GM12878 (cell line): ENCODE data around the gene SMARCD2.
"Not testable (repeated sequence)": the region's sequence is repeated elsewhere in the genome, so short reads cannot be mapped to it uniquely, and the experiment has no call there.

Source experiments
- DPF2 ChIP-seq: fragments of 450-650 bp; IDR thresholded peaks from 2 replicates; pipeline ENCODE4 v1.6.1; 2017; ENCODE audit warnings: mild to moderate bottlenecking
- EZH2 ChIP-seq: IDR thresholded peaks from 2 replicates; pipeline ENCODE4 v1.6.1; 2012; ENCODE audit warnings: low read depth, mild to moderate bottlenecking, control low read depth, inconsistent platforms, low read length, borderline replicate concordance; ENCODE audit not compliant: control insufficient read depth
- MTA3 ChIP-seq: IDR thresholded peaks from 2 replicates; pipeline ENCODE4 v1.6.1; 2012; ENCODE audit warnings: low read length, inconsistent platforms, borderline replicate concordance
- POLR2A ChIP-seq: IDR thresholded peaks from 2 replicates; pipeline ENCODE4 v1.6.1; 2011; ENCODE audit warnings: low read depth, mild to moderate bottlenecking, low read length
- POLR2AphosphoS5 ChIP-seq: IDR thresholded peaks from 2 replicates; pipeline ENCODE4 v1.6.1; 2011; ENCODE audit warnings: mild to moderate bottlenecking, low read length, inconsistent platforms
- RBBP5 ChIP-seq: fragments of 200-600 bp; sonication (generic); conservative IDR thresholded peaks from 2 replicates; pipeline ENCODE4 v1.6.1; 2016
- SIN3A ChIP-seq: IDR thresholded peaks from 2 replicates; pipeline ENCODE4 v1.6.1; 2012; ENCODE audit warnings: low read depth, low read length, improper control_type of control experiment
- YBX1 ChIP-seq: fragments of 450-650 bp; IDR thresholded peaks from 2 replicates; pipeline ENCODE4 v1.6.1; 2016; ENCODE audit warnings: antibody characterized with exemption
- ZBTB33 ChIP-seq: fragments of 450-650 bp; IDR thresholded peaks from 2 replicates; pipeline ENCODE4 v1.6.1; 2017; ENCODE audit warnings: mild to moderate bottlenecking
- TF ChIP-seq, protein P1 (sequence below), 3 experiments: IDR thresholded peaks in 2 of 3; conservative IDR thresholded peaks in 1 of 3; 2 replicates each; pipeline ENCODE4 v1.5.1; 2011; ENCODE audit warnings: low read depth in 3 of 3, low read length in 3 of 3, mild to moderate bottlenecking in 3 of 3, control low read depth in 2 of 3, moderate library complexity in 2 of 3, inconsistent platforms in 1 of 3, mixed read lengths in 1 of 3; ENCODE audit not compliant: control insufficient read depth in 2 of 3, insufficient read depth in 1 of 3; ENCODE audit errors: extremely low read depth in 1 of 3
- TF ChIP-seq, protein P2 (sequence below): fragments of 450-650 bp; IDR thresholded peaks from 2 replicates; pipeline ENCODE4 v1.6.1; 2016; ENCODE audit warnings: mild to moderate bottlenecking
- TF ChIP-seq, protein P3 (sequence below): IDR thresholded peaks from 2 replicates; pipeline ENCODE4 v1.6.1; 2012; ENCODE audit warnings: mild to moderate bottlenecking, low read depth, low read length

- not testable (repeated sequence) for TF ChIP-seq POLR2A, ZBTB33, YBX1, RBBP5, SIN3A, DPF2, POLR2AphosphoS5, EZH2, MTA3
- TF ChIP-seq, protein P1, sequence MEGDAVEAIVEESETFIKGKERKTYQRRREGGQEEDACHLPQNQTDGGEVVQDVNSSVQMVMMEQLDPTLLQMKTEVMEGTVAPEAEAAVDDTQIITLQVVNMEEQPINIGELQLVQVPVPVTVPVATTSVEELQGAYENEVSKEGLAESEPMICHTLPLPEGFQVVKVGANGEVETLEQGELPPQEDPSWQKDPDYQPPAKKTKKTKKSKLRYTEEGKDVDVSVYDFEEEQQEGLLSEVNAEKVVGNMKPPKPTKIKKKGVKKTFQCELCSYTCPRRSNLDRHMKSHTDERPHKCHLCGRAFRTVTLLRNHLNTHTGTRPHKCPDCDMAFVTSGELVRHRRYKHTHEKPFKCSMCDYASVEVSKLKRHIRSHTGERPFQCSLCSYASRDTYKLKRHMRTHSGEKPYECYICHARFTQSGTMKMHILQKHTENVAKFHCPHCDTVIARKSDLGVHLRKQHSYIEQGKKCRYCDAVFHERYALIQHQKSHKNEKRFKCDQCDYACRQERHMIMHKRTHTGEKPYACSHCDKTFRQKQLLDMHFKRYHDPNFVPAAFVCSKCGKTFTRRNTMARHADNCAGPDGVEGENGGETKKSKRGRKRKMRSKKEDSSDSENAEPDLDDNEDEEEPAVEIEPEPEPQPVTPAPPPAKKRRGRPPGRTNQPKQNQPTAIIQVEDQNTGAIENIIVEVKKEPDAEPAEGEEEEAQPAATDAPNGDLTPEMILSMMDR (IDR thresholded peaks at IDR 0.05 in 2 of 3, conservative IDR thresholded peaks at IDR 0.05 in 1 of 3; ENCODE audit: control insufficient read depth in 2 of 3, extremely low read depth in 1 of 3, insufficient read depth in 1 of 3, low read depth in 3 of 3, low read length in 3 of 3): not testable (repeated sequence)
- TF ChIP-seq, protein P2, sequence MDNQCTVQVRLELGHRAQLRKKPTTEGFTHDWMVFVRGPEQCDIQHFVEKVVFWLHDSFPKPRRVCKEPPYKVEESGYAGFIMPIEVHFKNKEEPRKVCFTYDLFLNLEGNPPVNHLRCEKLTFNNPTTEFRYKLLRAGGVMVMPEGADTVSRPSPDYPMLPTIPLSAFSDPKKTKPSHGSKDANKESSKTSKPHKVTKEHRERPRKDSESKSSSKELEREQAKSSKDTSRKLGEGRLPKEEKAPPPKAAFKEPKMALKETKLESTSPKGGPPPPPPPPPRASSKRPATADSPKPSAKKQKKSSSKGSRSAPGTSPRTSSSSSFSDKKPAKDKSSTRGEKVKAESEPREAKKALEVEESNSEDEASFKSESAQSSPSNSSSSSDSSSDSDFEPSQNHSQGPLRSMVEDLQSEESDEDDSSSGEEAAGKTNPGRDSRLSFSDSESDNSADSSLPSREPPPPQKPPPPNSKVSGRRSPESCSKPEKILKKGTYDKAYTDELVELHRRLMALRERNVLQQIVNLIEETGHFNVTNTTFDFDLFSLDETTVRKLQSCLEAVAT: not testable (repeated sequence)
- TF ChIP-seq, protein P3, sequence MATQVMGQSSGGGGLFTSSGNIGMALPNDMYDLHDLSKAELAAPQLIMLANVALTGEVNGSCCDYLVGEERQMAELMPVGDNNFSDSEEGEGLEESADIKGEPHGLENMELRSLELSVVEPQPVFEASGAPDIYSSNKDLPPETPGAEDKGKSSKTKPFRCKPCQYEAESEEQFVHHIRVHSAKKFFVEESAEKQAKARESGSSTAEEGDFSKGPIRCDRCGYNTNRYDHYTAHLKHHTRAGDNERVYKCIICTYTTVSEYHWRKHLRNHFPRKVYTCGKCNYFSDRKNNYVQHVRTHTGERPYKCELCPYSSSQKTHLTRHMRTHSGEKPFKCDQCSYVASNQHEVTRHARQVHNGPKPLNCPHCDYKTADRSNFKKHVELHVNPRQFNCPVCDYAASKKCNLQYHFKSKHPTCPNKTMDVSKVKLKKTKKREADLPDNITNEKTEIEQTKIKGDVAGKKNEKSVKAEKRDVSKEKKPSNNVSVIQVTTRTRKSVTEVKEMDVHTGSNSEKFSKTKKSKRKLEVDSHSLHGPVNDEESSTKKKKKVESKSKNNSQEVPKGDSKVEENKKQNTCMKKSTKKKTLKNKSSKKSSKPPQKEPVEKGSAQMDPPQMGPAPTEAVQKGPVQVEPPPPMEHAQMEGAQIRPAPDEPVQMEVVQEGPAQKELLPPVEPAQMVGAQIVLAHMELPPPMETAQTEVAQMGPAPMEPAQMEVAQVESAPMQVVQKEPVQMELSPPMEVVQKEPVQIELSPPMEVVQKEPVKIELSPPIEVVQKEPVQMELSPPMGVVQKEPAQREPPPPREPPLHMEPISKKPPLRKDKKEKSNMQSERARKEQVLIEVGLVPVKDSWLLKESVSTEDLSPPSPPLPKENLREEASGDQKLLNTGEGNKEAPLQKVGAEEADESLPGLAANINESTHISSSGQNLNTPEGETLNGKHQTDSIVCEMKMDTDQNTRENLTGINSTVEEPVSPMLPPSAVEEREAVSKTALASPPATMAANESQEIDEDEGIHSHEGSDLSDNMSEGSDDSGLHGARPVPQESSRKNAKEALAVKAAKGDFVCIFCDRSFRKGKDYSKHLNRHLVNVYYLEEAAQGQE: not testable (repeated sequence)
These were observed 40.2 kb upstream of the SMARCD2 start for GRCh38 chr17:63882626-63883126.
